A549 (cell line): ENCODE data around the gene LHFPL2.

Experiments
- BHLHE40 ChIP-seq: IDR thresholded peaks from 2 replicates; pipeline ENCODE4 v1.6.1; 2012; ENCODE audit warnings: low read depth, low read length, inconsistent platforms
- EP300 ChIP-seq, 2 experiments: fragments of >200 bp; sonication (Bioruptor Twin); formaldehyde crosslinking; IDR thresholded peaks; 2 replicates in 1 of 2; 3 replicates in 1 of 2; pipeline ENCODE4 v1.6.1; 2016 to 2017
- FOSB ChIP-seq: fragments of 250-450 bp; sonication (Bioruptor Pico); IDR thresholded peaks from 2 replicates; pipeline ENCODE4 v1.5.0; 2020; ENCODE audit warnings: mild to moderate bottlenecking, moderate library complexity
- HEYL ChIP-seq: fragments of 250-450 bp; sonication (Bioruptor Pico); IDR thresholded peaks from 2 replicates; pipeline ENCODE4 v1.8.0; 2021; ENCODE audit warnings: mild to moderate bottlenecking, moderate library complexity
- KDM1A ChIP-seq: fragments of 200-600 bp; sonication (generic); IDR thresholded peaks from 2 replicates; pipeline ENCODE4 v1.6.1; 2016; ENCODE audit warnings: low read depth, mild to moderate bottlenecking
- MAFK ChIP-seq: fragments of 450-650 bp; IDR thresholded peaks from 2 replicates; pipeline ENCODE4 v1.6.1; 2014; ENCODE audit not compliant: partially characterized antibody
- POLR2A ChIP-seq: IDR thresholded peaks from 2 replicates; pipeline ENCODE4 v1.6.1; 2012; ENCODE audit warnings: mild to moderate bottlenecking, low read length
- TF ChIP-seq, protein P1 (sequence below): fragments of >200 bp; sonication (Bioruptor Twin); formaldehyde crosslinking; IDR thresholded peaks from 3 replicates; pipeline ENCODE4 v1.5.1; 2016
- TF ChIP-seq, protein P2 (sequence below): IDR thresholded peaks from 2 replicates; pipeline ENCODE4 v1.6.1; 2012
- TF ChIP-seq, protein P3 (sequence below): IDR thresholded peaks from 2 replicates; pipeline ENCODE4 v1.6.1; 2012
- TF ChIP-seq, protein P4 (sequence below): fragments of 150-350 bp; IDR thresholded peaks from 2 replicates; pipeline ENCODE4 v1.6.1; 2014; ENCODE audit warnings: low read depth, mild to moderate bottlenecking, low read length
- TF ChIP-seq, protein P5 (sequence below): IDR thresholded peaks from 2 replicates; pipeline ENCODE4 v1.6.1; 2012; ENCODE audit warnings: low read depth, borderline replicate concordance

DNA sequence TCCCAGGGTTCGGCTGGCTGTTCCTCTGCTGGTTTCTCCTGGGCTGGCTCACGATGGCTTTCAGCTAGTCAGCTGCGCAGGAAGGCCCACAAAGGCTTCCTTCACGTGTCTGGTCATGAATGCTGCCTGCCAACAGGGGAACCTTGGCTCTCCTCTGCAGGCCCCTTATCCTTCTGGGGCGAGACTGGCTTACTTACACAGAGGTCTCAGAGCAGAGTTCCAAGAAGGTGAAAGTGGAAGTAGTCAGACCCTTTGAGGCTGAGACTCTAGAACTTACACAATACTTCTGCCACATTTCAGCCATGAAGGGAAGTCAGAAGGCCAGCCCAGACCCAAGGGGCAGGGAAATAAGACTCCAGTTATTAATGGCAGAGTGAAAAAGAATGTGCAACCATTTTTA is 99.5 kb downstream of the LHFPL2 start:
- TF ChIP-seq, protein P1, sequence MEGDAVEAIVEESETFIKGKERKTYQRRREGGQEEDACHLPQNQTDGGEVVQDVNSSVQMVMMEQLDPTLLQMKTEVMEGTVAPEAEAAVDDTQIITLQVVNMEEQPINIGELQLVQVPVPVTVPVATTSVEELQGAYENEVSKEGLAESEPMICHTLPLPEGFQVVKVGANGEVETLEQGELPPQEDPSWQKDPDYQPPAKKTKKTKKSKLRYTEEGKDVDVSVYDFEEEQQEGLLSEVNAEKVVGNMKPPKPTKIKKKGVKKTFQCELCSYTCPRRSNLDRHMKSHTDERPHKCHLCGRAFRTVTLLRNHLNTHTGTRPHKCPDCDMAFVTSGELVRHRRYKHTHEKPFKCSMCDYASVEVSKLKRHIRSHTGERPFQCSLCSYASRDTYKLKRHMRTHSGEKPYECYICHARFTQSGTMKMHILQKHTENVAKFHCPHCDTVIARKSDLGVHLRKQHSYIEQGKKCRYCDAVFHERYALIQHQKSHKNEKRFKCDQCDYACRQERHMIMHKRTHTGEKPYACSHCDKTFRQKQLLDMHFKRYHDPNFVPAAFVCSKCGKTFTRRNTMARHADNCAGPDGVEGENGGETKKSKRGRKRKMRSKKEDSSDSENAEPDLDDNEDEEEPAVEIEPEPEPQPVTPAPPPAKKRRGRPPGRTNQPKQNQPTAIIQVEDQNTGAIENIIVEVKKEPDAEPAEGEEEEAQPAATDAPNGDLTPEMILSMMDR, result no peak
- TF ChIP-seq, protein P2, sequence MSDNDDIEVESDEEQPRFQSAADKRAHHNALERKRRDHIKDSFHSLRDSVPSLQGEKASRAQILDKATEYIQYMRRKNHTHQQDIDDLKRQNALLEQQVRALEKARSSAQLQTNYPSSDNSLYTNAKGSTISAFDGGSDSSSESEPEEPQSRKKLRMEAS, result no peak
- TF ChIP-seq, protein P3, sequence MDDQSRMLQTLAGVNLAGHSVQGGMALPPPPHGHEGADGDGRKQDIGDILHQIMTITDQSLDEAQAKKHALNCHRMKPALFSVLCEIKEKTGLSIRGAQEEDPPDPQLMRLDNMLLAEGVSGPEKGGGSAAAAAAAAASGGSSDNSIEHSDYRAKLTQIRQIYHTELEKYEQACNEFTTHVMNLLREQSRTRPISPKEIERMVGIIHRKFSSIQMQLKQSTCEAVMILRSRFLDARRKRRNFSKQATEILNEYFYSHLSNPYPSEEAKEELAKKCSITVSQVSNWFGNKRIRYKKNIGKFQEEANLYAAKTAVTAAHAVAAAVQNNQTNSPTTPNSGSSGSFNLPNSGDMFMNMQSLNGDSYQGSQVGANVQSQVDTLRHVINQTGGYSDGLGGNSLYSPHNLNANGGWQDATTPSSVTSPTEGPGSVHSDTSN, result no peak
- TF ChIP-seq, protein P4, sequence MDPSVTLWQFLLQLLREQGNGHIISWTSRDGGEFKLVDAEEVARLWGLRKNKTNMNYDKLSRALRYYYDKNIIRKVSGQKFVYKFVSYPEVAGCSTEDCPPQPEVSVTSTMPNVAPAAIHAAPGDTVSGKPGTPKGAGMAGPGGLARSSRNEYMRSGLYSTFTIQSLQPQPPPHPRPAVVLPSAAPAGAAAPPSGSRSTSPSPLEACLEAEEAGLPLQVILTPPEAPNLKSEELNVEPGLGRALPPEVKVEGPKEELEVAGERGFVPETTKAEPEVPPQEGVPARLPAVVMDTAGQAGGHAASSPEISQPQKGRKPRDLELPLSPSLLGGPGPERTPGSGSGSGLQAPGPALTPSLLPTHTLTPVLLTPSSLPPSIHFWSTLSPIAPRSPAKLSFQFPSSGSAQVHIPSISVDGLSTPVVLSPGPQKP, result no peak
- TF ChIP-seq FOSB (CRISPR knock-in tag), result no peak
- no peak for TF ChIP-seq BHLHE40
- no peak for TF ChIP-seq POLR2A
- no peak for TF ChIP-seq EP300 (IDR thresholded peaks at IDR 0.05)
- no peak for TF ChIP-seq HEYL (CRISPR knock-in tag)
- no peak for TF ChIP-seq KDM1A
- no peak for TF ChIP-seq MAFK
- TF ChIP-seq, protein P5, sequence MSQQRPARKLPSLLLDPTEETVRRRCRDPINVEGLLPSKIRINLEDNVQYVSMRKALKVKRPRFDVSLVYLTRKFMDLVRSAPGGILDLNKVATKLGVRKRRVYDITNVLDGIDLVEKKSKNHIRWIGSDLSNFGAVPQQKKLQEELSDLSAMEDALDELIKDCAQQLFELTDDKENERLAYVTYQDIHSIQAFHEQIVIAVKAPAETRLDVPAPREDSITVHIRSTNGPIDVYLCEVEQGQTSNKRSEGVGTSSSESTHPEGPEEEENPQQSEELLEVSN, result no peak
